Brain microvascular endothelial cell (primary cell): ENCODE data around the gene CISD3.

ENCODE experiments used
- DNase-seq: peaks from one replicate; pipeline ENCODE4 v3.0.0-alpha.2; 2020
- H3K27ac ChIP-seq: fragments of 250-450 bp; sonication (Bioruptor Pico); 2 replicates; pipeline ENCODE4 v1.5.1; 2020; ENCODE audit warnings: mild to moderate bottlenecking, moderate library complexity
- H3K27me3 ChIP-seq: fragments of 250-450 bp; sonication (Bioruptor Pico); replicated peaks from 2 replicates; pipeline ENCODE4 v1.5.1; 2020; ENCODE audit warnings: mild to moderate bottlenecking
- H3K36me3 ChIP-seq: fragments of 250-450 bp; sonication (Bioruptor Pico); replicated peaks from 2 replicates; pipeline ENCODE4 v1.5.1; 2020; ENCODE audit warnings: mild to moderate bottlenecking
- H3K4me3 ChIP-seq: 2 replicates; pipeline ENCODE4 v1.5.1; 2011; ENCODE audit warnings: low read depth, mild to moderate bottlenecking, control low read depth, low read length, moderate library complexity
- CTCF ChIP-seq: IDR thresholded peaks from 2 replicates; pipeline ENCODE4 v1.5.1; 2011; ENCODE audit warnings: low read depth, mild to moderate bottlenecking, moderate library complexity, low read length, control low read depth, inconsistent platforms; ENCODE audit errors: missing control alignments
- in situ Hi-C: cut with HindIII; loops from 2 replicates; pipeline ENCODE4 v1.10.0; 2017; ENCODE audit warnings: low sequenced_read_pairs, low pct_ligation_motif_present

Gene CISD3

DNA sequence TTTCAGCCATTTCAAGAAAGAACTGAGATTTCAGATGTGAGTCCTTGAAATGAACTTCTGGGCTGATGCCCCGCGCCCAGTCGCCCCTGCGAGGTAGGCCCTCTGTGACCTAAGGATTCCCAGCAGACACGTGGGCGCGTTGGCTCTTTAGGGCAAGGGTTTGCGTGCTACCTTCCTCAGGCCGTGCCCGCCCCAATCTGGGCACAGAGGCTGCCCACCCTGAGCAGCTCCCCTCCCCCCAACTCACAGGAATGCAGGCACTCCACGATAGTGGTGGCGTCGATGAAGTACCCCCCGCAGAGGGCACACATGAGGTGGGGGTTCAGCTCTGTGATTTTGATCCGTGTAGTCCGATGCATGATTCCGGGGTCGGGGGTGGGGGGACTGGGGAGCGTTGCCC lies 9.9 kb downstream of the CISD3 start:
- no peak for TF ChIP-seq CTCF
- no peak overlapping the region for H3K27ac ChIP-seq
- H3K36me3 ChIP-seq: peaks cover 47% of the 10 kb centered on the region
- in situ Hi-C loops: no loop called here
- H3K4me3 ChIP-seq: no peak overlapping the region
- no peaks in the 10 kb centered on the region for H3K27me3 ChIP-seq
- DNase-seq: no peak

GRCh38 chr17:38740806-38741205 lies 10.7 kb downstream of the CISD3 start:
- Histone ChIP-seq H3K36me3 (peaks cover 40% of the 10 kb centered on the region), H3K27ac (no peak overlapping the region), H3K27me3 (no peaks in the 10 kb centered on the region), H3K4me3 (no peak overlapping the region)
- no peak for DNase-seq
- in situ Hi-C loops: no loop called here
- TF ChIP-seq CTCF: no peak

DNA sequence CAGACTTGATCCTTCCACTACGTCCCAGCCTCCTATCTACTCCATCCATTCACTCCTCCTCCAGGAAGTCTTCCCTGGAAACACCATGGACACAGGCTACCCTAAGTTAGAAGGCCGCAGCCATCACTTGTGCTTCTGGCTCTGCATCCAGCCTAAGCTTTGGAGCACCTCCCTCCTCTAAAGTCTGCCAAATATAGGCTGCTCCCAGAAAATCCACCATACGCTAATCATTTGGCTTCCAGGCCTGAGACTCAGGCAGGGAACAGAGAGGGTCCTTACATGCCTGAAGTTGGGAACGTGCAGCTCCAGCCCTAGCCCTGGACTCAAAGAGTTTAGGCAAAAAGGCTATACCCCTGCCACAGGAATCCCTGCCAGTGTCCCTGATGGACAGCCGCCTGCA lies 11.3 kb downstream of the CISD3 start:
- in situ Hi-C loops: no loop called here
- no peak overlapping the region for H3K27ac ChIP-seq

GRCh38 chr17:38741921-38742410 lies 11.8 kb downstream of the CISD3 start:
- TF ChIP-seq CTCF: no peak
- Histone ChIP-seq H3K27me3 (no peaks in the 10 kb centered on the region), H3K27ac (peak overlapping the region; percentile 62), H3K36me3 (peaks cover 29% of the 10 kb centered on the region), H3K4me3 (no peak overlapping the region)
- in situ Hi-C loops: no loop called here
- DNase-seq: no peak

More for the DNA sequence above, 11.3 kb downstream of the CISD3 start:
- no peak for TF ChIP-seq CTCF
- Histone ChIP-seq H3K36me3 (peaks cover 34% of the 10 kb centered on the region), H3K4me3 (no peak overlapping the region), H3K27me3 (no peaks in the 10 kb centered on the region)
- DNase-seq: no peak

- peaks cover 23% of the 10 kb centered on the region for H3K36me3 ChIP-seq
- in situ Hi-C loops: no loop called here
- TF ChIP-seq CTCF: no peak
- H3K27ac ChIP-seq: peak overlapping the region; percentile 62
- peak; percentile 96 for DNase-seq
- H3K27me3 ChIP-seq: no peaks in the 10 kb centered on the region
- H3K4me3 ChIP-seq: no peak overlapping the region
These were observed 12.5 kb downstream of the CISD3 start for GRCh38 chr17:38742411-38743308.
